Superior temporal gyrus (tissue), 1 donor: ENCODE results near the gene EPHB1.

Experiments used
- DNase-seq: peaks from one replicate; pipeline ENCODE4 v3.0.0-alpha.2; 2016; ENCODE audit errors: extremely low spot score

Gene EPHB1

DNA sequence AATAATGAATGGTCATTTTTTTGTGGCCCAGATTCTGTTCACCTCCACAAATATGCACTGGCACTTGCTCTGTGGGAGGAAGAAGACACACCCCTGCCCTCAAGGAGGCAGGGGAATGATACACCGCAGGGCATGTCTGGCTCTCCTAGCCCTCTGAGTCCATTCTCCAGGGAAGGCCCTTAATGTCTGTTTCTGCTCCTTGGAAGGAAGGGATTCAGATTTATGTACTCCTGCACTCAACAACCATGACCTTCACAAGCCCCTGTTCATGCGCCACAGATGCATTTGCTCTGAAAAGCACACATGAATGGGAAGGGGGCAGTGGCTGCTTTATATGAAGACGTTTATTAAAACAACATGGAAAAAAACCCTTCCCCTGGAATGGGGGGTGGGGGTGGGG is 333.8 kb downstream of the EPHB1 start:
- no peak for DNase-seq

DNA sequence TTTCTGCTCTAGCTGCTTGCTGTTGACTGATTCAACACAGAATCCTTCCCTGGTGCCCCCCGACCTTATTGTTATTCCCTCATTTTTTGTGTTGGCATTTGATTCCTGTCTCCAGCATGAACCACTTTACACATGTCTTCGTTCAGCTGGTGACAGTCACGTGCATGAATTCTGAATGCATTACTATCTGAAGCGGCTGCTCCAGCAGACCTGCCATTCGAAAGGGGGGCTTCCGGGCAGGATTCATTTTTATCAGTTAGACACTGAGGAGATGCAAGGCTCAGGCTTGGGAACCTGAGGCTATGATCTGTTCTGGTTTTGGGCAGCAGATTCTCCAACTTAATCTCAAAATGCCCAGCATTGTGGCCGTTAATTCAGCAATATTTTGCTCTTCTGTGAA is 336.2 kb downstream of the EPHB1 start:
- no peak for DNase-seq

DNA sequence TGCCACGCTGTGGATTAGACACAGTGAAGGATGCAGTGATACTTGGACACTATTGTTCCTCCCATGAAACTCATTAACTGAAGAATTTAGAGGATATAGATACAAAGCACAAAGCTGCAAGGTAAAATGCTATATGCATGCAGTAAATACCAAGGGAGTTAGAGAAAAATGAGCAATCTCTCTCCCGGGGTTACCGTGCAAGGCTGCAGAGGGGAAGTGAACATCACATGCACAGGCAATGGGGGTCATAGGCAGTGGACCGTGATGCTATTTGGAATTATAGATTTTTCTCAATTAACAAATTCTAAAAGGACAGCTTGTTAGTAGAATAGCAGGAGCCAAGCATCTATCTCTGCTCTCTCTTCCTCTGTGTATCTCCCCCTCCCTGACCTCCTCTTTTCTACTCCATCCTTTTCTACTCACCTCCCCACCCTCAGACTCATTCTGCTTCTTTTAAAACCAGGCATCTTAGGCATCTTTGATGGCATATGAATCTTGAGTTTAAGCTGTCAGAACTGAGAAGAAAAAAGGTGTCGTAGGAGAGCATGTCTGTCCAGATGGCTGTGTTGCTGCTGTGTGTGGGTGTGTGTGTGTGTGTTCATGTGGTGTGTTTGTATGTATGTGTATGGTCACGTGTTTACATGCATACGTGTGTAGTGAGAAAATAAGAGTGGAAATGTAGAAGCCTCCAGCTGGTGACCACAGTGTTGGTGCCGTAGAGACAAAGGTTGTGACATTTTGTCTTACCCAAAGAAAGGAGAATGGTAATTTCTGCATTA is 339.0 kb downstream of the EPHB1 start:
- no peak for DNase-seq

DNA sequence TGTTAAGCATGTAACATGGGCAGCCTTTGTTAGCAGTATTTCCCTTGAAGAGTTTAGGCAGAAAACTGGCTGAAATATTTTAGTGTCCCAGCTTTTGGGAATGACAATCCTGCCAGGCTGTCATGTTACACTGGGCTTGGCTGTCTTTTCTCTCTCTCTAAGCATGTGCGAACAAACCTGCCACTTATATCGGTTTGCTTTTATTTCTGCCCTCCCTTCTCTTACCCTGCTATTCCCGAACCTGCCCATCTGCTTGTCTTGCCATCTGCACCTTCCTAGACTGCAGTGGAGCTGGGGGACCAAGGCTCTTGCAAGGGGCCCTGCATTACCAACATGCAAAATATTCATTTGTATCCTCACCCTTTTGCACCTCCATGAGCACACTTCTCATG is 339.6 kb downstream of the EPHB1 start:
- no peak for DNase-seq

DNA sequence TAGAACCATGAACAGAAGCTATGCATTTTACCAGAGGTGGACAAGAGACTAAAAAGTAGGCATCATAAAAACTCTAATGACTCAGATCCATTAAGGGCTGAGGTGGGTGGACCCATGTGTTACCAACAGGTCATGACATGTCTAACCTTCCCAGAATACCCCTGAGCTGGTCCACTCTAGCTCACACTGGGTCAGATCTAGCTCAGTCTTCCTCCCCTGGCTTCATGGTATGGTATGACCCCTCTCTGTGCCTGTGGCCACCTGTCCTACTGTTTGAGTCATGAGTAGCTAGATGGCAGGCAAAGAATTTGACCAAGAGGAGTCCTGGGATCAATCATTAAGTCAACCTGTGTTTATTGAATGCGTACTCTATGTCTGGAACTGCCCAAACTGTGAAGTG is 340.4 kb downstream of the EPHB1 start:
- no peak for DNase-seq

DNA sequence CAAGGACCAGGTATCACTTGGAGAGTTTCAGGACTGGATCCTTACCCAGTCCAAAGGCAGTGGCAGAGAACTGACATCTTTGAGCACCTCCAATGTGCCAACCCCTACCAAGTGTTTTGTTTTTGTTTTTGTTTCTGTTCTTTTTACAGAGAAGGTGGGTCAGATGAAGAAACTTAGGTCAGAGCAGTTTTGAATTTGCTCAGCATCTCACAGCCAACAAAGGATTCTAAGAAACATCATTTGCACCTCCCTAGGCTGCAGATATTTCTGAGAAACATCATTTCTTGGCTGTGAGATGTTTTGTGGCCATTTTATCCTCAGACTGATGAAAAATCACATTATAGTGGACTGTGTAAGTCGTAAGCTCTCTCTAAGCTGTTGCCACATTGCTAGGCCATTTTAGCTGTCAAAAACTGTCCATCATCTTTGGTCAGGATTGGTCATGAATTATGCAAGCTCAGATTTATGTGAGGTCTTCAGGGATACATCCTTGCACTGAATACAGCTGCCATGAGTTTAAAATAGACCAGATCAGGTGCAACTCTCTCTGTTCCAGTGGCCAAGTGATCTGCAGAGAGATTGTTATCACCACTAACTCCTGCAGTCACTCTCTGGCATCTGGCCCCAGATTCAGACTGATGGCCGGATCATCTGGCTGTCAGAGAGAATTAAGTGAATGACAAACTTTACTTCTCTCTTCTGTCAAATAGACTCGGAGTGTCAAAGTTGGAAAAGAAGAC is 341.5 kb downstream of the EPHB1 start:
- DNase-seq, result no peak

DNA sequence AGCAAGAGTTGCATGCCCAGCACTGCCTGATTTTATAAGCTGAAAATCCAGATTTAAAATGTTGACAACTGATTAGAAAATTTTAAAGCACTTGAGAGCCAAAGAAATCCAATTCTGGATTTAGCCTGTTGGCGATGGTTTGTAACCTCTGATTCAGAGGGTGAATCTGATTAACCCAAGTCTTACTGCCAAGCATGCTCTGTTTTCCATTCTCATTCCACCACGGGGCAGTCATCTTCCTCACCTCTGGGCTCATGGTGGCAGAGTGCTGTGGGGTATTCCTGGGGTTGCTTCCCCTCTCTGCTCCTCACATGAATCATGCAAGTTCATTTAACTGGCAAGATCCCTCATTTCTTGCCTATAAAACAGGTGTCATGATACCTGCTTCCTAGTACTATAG is 342.2 kb downstream of the EPHB1 start:
- DNase-seq, result no peak

DNA sequence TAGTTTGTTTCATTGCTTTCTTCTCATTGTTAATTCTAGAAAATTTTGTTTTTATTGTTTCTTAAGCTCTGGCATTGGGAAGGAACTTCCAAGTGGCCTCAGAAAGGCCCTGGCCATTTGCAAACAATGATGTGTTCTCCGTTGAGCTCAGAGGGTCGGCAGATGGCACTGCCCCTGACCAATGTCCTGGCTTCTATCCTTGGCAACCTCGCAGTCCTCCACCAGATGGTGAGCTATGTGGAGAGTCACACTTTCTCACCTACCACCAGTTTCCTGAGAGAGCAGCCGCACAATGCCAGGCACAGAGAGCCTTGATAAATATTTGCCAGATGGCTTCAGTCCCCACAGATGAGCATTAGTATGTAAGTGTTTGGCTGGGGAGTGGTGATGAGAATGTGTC is 343.7 kb downstream of the EPHB1 start:
- DNase-seq, result no peak

DNA sequence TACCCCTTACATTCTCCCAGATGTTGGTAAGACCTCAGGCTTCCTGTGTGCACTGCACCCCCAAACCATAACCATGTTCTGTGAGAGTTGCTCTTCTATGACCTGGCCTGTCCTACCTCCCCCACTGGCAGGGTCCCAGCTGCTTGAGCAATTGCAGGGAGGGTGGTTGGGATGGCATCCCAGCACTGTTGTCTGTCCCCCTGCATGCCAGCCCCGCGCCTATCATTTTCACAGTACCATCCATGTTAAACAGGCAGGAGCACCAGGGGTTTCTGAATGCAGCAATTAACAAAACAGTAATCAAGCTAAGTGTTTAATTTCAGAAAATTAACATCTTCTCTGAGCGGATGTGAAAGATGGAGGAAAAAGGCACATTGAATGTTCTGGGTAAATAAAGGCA is 345.5 kb downstream of the EPHB1 start:
- DNase-seq, result no peak

DNA sequence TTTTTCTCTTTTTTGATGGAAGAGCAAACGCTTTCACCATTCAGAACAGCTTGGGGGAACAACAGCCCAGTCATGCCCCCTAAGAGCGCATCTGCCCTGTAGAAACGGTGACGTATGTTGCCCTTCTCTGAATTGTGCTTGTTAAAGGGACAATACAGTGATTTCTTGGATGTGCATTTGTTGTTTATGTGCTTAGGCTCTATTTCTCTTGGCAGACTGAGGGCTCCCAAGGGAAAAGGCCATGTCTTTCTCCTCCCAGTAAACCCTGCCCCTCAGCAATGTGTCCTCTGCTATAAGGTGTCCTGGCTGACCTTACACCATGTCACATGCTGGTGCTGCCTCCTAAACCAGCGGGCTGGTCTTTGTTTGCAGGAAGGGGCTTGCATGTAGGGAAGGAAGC is 346.1 kb downstream of the EPHB1 start:
- DNase-seq, result peak; percentile 73

DNA sequence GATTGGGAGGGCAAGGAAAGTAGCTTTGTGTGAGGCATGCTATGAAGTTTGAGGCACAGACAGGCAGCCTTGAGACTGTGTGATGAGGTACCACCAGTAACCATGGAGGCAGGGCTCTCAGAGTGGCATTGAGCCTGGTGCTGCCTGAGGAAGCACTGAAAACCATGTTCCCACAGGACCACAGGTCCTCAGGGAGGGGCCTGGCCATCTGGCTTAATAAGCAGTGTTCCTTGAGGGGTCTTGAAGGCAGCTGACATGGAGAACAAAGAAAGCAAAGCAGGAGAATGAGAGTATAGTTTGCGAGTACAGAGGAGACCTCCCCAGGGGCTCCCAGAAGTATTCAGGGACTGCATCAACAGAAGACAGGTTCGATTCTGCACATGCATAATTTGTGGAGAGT is 346.6 kb downstream of the EPHB1 start:
- no peak for DNase-seq

DNA sequence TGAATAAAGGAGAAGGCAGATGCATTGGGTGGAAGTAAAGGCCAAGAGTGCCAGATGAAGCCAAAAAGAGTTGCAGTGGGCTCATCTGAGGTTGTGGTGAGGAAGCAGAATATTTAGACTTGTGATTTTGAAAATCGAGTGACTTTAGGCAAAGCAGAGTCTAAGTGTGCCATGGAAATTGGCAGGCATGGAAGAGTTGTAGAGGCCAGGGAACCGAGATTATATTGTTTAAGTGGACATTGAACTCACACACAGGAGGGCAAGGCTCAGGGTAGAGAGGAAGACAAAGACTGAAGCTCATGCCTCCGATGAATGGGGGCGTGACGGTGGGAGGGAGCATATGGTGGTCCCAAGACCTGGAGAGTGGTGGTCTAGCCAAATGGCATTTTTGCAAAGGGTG is 347.5 kb downstream of the EPHB1 start:
- DNase-seq, result no peak

DNA sequence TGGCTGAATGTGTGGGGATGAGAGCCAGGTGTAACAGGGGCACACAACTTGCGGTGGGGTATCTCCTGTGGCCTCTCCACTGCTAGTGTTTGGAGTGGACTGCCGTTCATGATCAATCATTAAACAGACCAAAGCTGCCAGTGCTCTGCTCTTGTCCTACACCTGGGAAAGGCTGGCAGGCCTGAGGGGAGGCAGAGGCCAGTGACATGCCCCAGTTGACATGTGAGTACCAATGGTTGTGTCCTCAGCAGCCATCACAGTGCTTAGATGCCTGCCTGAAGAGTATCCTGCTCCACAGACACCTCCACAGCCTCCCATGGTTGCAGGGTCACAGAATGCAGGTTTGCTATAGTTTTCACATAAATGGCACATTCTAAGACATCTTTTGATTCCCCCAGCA is 348.4 kb downstream of the EPHB1 start:
- DNase-seq, result no peak

DNA sequence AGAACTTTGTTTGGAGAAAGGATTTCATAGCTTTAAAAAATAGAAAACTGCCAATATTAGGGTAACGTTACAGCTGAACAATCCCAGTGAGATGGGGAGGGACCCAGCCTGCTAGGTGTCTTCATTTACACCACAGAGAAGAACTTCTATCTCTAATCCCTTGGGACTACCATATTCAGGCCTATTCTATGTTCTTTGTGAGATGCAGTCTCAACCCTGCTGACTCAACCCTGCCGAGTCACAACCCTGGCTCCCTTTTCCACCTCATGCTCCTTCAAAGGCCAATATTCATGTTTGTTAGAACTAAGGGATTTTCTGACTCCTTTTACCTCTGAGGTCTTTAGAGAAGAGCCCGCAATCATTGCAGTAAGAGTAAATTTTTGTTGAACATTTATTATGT is 350.5 kb downstream of the EPHB1 start:
- no peak for DNase-seq

DNA sequence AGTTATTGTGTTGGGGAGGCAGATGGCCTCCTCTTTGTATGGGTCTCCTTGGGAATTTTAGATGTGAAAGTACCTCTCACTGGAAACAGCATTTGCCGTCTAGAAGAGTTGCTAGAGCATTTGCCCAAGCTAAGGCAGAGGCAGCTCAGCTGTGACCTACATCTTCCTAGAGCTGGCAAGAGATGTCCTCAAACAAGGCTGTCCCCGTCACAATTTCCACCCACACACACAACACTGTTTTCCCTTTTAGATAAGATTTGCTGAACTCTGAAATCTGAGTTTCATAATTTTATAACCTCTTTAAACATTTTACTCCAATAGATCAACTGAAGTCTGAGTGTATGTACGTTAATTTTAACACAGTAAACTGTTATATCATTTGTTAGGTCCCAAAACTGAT is 352.6 kb downstream of the EPHB1 start:
- peak; percentile 58 for DNase-seq

DNA sequence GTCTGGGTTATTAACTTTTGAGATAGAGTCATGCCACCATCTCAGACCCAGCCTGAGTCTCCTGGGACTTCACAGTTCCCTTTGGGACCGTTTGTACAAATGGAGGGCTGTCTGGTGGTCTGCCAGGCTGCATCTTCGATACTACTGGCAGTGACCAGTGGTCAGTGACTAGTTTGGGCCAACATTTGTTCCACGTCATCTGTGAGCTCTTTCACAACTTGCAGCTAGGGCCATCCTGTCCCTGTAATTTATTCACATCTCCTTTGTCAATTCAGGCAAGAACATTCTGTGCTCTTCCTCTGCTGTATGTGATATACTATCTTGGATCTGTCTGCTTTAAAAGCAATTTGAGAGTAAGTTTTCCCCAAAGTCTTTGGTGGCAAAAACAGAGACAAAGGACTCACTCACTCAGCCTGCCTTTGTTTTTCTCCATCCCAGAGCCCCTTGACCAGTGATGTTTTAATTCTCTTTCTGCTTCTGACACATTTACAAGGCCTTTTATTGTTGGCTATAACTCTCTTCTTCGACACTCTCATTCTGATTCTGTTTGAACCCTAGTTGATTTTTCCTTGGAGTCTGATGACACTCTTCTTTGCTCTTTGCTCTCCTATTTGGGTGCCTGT is 353.4 kb downstream of the EPHB1 start:
- DNase-seq, result peak; percentile 74

DNA sequence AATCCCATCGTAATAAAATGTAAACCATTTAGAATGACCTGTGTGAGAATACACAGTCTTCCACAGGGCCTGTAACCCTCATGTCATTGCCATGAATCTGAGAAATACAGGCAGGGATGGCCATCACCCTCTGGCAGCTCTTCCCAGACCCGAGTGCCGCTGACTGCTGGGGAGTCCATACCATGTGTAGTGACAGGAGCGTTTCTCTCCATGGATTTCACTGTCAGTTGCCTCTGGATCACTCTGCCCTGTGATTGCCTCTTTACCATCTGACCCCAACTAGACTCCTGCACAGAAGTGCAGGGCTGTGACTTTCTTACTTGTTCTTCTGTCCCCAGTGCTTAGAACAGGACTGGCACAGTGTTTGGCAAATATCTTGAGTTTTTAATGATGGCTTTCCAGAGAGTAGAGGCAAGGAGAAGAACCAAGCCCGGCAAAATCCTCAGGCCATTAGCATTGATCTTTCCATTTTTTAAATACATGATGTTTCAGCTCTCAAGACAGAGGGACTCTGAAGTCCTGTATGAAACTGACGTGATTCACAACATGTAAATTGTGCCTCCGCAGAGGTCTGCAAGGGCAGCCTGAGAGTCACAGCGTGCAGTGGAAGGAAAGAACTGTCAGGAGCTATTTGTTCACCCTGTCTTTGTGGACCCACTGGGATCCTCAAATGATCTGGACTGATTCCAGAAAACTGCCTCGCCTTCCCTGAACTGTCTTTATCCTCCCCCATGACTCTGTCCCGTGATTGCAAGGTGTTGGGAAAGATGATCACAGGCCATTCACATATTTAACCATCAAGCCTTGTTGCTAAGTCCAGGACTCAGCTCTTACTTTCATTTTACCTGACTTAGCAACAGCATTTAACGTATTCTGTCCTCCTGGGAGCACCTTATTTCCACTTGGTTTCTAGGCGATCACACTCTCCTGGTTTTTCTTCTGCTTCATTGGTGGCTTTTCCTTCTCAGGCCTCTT is 354.9 kb downstream of the EPHB1 start:
- no peak for DNase-seq

DNA sequence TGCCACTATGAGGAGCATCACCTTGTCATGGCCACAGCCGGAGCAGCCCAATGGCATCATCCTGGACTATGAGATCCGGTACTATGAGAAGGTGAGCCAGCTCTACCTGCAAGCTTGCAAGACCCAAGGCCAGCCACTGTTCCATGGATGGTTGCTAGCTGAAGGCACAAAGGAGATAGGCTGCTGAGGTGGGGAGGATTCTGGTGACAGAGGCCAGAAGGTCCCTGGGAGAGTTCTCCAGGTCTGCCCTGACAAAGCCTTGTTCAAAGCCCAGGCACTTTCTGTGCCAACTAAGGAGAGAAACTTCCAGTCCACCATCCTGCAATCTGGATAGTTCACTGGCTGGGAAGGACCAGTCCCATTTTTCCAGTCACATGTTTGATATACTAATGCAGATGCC is 359.1 kb downstream of the EPHB1 start:
- DNase-seq, result no peak

DNA sequence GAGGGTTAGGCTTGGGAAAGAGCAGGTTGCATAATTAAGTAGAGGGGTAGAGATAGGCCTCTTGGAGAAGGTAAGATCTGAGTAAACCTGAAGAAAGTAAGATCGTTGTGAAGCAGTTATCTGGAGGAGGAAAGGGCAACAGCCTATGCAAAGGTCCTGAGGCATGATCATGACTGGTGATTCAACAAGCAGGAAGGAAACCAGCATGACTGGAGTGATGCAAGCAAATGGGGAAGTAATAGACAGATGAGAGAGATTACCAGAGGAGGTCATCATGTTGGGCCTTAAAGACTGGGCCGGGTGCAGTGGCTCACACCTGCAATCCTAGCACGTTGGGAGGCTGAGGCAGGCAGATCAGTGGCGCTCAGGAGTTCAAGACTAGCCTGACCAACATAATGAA is 360.2 kb downstream of the EPHB1 start:
- no peak for DNase-seq

DNA sequence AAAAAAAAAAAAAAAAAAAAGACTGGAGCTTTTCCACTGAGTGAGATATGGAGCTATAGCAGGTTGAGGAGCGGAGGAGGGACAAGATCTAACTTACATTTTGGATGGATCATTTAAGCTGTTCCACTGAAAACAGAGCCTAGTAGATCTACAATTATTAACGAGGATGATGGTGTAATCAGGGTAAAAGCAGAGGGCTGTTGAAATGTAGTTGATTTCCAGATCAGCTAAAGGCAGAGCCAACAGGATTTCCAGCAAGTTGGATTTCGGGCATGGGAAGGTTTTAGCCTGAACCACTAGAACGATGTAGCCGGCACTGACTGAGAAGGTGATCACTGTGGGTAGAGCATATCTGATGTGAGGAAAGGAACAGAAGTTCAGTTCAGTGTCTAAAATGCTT is 360.7 kb downstream of the EPHB1 start:
- no peak for DNase-seq

DNA sequence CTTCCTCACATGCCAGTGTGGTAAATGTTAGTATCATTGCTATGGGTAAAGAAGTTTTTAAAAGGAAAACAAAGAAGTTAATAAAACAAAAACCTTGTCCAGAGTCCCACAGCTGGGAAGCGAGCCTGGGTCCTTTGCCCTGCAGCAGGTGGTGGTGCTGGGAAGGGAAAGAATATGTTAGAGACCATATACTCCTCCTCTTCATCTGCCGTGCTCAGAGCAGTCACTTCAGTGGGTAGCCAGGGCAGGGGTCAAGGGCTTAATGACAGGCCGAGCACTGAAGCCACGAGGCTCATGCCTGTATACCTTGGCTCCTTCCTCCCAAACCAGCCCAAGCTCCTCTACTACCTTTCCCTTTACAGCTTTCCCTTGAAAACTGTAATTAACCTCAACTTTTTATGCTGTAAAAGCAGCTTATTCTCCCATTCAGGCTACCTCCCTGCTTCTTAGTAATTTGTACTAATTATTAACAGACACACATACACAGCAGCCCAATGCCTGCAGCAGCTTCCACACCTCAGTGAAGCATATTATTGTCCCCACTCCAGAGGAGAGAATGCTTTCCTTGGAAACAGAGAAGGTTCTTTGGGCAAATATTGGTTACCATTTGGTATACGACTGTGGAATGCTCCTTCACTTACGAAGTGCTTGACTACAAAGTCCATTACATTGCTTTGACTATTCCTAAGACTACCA is 362.1 kb downstream of the EPHB1 start:
- DNase-seq, result no peak
